Stimulated activated naive CD4-positive, alpha-beta T cell (primary cell): ENCODE measurements around the gene DUS1L.
A peak's percentile ranks its signal among the peaks of the same experiment; 100 is the strongest.

Experiments used
- DNase-seq, 6 experiments: peaks; one replicate each; lab custom pipeline; 2025; lab: John Stamatoyannopoulos, UW

Gene DUS1L

GRCh38 chr17:82023447-82024241 is 42.0 kb downstream of the DUS1L start:
- DNase-seq: peak in 2 of 6 experiments; percentile 38 to 60

GRCh38 chr17:82022981-82023446 is 42.6 kb downstream of the DUS1L start, which contains the start of gene LRRC45:
Gene LRRC45 (plus strand): TSS chr17:82023305. CDS start chr17:82023644, 339 bp downstream.
- peak; percentile 98 to 100 (median 99) for DNase-seq

GRCh38 chr17:82022310-82022980 is 43.2 kb downstream of the DUS1L start, which contains the start of gene CENPX:
Gene CENPX (minus strand): TSS chr17:82022878. CDS start chr17:82022861, 17 bp downstream.
- peak in 1 of 6 experiments; percentile 49 for DNase-seq

GRCh38 chr17:82021900-82022309 is 43.7 kb downstream of the DUS1L start:
- peak in 1 of 6 experiments; percentile 42 for DNase-seq

- peak; percentile 22 to 63 (median 44) for DNase-seq
Measured at GRCh38 chr17:82021107-82021899, 44.3 kb downstream of the DUS1L start.

- no peak for DNase-seq
Measured at GRCh38 chr17:82020572-82021106, 45.0 kb downstream of the DUS1L start.

- DNase-seq: peak in 5 of 6 experiments; percentile 30 to 59 (median 45)
Measured at GRCh38 chr17:82019690-82020571, 45.7 kb downstream of the DUS1L start.

- no peak for DNase-seq
Measured at GRCh38 chr17:82018989-82019689, 46.5 kb downstream of the DUS1L start.

GRCh38 chr17:82018152-82018988 is 47.2 kb downstream of the DUS1L start:
- DNase-seq: no peak

GRCh38 chr17:82017612-82018151 is 47.9 kb downstream of the DUS1L start:
- DNase-seq: no peak

- DNase-seq: no peak
Measured at GRCh38 chr17:82016875-82017459, 48.6 kb downstream of the DUS1L start.

- DNase-seq: no peak
Measured at GRCh38 chr17:82016061-82016874, 49.3 kb downstream of the DUS1L start.

- DNase-seq: no peak
Measured at GRCh38 chr17:82015311-82015971, 50.2 kb downstream of the DUS1L start.

- no peak for DNase-seq
Measured at GRCh38 chr17:82014971-82015310, 50.7 kb downstream of the DUS1L start.

GRCh38 chr17:82014432-82014831 is 51.2 kb downstream of the DUS1L start:
- DNase-seq: no peak

- no peak for DNase-seq
Measured at GRCh38 chr17:82013772-82014321, 51.8 kb downstream of the DUS1L start.

- DNase-seq: no peak
Measured at GRCh38 chr17:82013341-82013740, 52.3 kb downstream of the DUS1L start.
